ENCODE results near the gene AGAP1.

AGAP1 gene

DNA sequence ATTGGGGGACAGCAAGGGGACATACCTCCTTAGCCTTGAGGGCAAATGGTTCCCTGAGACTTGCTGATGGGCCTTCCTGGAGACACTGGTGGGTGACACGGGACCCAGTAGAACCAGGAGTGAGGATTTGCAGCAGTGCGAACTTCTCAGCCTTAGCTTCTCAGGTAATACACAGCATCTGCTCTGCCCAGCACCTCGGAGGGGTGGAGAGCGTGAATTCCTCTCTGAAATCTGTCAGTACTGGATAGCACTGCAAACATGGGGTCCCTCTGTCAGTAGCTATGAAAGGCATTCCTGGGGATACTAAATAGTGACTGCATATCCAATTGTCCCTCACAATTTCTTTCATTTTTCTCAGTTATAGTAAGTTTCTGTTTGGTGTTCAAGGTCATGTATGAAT lies 522.7 kb downstream of the AGAP1 start:
- no peak for DNase-seq (ENCODE audit: low read depth in 2 of 2, low spot score in 1 of 2)

DNA sequence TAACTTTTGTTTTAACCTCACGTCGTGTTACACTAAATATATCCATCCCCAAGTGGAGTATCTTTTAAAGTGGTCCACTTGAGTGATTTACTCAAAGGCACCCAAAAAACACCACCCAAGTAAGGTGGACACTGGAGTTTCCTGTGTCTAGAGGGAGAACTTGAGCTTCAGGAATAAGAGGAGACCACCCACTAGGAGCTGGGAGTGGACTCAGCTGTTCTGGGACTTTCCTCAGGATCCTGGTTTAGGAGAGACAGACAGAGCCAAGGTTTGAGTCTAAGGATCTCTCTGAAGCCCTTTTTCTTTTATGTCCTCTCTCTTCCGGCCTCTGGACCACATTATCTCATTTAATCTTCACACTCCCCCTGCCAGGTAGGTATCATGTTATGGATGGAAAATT lies 523.6 kb downstream of the AGAP1 start:
- no peak for DNase-seq (ENCODE audit: low read depth in 2 of 2, low spot score in 1 of 2)

DNA sequence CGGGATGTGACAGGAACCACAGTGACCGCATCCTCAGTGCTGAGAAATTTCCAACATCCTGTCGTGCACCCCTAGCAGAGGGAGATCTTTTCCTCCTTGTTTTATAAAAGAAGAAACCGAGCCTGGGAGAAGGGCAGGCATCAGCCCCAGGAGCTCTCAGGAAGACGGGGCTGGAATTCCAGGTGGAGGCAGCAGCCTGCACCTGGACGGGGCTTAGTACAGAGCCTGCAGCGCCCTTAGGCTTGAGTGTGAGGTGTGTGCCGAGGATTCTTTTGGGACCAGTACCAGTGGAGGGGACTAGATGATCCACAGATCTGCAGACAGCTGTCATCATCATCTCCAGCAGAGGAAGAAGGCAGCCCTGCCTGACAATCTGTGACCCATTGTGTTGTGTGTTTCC lies 525.6 kb downstream of the AGAP1 start:
- DNase-seq (ENCODE audit: low read depth in 2 of 2, low spot score in 1 of 2): no peak

DNA sequence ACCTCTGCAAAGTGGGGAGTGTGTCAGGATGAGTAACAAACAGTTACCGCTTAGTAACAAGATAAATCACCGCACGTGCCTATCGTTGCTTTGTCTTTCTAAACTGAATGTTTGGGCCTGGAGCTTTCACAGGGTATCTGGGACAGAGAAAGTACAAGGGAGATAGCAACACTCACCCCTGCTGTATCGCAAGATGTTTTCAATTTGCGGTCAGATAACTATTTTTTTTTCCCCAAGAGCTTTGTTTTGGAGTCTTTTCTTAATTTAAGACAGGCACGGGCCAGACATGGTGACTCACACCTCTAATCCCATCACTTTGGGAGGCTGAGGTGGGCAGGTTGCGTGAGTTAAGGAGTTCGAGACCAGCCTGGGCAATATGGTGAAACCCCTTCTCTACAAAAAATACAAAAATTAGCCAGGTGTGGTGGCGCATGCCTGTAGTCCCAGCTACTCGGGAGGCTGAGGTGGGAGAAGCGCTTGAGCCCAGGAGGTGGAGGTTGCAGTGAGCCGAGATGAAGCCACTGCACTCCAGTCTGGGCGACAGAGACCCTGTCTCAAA lies 527.7 kb downstream of the AGAP1 start:
- no peak for DNase-seq (ENCODE audit: low read depth in 2 of 2, low spot score in 1 of 2)

DNA sequence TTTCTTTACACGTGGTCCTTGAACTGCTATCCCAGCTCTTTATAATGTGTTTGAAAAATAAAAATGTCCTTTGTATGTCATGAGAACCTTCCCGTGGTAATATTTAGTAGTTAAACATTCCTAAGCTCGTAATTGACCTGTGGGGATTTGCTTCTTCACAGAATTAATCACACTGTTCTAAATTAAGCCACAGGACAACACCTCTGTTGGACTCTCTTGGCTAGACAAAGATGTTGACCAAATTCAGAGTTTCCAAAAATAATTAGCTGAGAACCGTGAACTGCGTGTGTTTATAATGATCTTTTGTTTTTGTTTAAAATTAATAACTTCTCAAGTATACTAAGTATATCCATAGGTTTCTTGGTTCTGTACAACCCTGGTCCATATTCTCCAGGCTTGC lies 528.3 kb downstream of the AGAP1 start:
- DNase-seq (ENCODE audit: low read depth in 2 of 2, low spot score in 1 of 2): no peak

DNA sequence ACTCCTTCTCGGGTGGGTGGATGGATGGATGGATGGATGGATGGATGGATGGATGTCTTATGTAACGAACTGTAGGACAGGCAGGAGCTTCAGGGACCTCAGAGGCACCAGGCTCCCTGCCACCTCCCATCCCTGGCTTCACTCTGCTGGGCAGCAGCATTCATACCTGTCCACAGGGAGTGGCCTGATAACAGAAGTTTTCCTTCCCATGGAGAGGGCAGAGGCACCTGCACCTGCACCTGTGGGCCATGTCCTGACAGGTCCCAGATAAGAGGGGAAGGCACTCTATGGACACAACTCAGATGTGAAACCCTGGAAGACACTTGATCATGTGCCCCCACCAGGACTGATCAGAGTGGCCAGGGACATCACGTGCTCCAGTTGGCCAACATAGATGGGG lies 532.0 kb downstream of the AGAP1 start:
- no peak for DNase-seq (ENCODE audit: low read depth in 2 of 2, low spot score in 1 of 2)

DNA sequence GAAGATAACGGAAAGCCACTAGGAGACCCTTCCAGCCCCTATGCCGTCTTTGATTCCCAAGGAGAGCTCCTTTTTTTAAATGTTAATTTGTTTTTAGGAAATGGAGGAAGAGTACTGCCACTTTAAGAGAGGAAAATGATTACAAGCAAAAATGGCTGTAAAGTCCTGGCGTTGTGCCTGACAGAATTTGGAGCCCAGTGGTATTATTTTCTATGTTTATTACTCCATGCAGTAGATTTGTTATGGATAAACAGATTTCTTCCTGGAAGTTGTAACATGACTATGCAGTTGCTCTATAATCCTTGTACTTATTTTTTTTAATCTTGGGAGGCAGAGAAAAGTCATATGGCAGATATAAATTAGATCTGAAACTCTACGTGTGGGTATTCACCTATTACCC lies 533.0 kb downstream of the AGAP1 start:
- no peak for DNase-seq (ENCODE audit: low read depth in 2 of 2, low spot score in 1 of 2)

DNA sequence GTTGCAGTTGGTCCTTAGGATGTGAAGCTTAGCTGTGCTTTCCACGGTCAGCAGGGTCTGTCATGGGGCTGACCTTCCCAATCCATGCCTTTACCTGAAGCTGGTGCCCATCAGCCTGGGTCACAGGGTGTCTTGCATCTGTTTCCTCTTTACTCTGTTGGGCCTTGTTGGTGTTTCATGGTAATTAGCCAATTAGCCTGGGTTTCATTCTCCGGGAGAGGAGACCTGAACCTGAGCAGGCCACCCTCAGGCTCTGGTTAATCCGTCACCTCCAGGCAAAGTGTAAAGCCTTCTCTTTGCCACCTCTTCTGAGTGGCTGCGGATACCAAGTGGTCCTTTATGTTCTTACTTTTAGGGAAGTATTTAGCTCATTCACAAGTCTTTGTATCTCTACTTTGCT lies 534.2 kb downstream of the AGAP1 start:
- DNase-seq (ENCODE audit: low read depth in 2 of 2, low spot score in 1 of 2): no peak

DNA sequence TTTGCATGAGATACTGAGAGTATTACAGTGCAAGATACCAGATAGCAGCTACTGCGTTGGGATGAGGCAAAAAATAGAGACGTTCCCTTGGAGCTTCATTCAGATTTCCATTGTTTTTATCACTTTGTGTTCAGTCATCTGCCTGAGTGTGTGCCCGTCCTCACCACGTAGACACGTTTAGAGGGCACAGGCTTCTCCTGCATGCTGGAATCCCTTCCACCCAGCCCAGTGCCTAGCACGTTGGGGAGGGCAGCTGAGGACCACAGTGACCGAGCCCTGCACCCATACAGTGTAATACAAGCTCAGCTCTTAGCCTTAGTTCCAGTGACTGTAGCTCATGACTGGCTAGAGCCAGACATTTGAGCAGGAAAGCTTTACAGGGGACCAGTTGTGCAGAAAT lies 539.6 kb downstream of the AGAP1 start:
- no peak for DNase-seq (ENCODE audit: low read depth in 2 of 2, low spot score in 1 of 2)

DNA sequence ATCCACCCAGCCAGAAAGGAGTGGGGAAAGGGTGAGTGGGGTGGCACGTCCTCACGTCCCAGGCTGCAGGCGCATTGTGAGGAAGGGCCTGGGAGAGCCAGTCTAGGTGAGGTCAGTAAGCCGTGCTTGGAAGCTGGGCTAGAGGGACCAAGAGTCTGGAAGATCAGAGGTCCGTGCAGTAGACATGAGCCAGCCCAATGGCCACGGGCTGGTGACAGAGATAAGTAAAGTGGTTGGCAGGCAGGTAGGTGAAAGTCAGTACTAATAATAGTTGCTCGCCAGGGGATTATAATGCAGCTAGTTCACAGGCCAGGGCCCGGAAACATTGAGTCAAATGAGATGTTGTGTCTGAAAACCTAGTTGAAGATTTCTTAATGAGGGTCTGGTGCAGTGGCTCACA lies 541.1 kb downstream of the AGAP1 start:
- no peak for DNase-seq (ENCODE audit: low read depth in 2 of 2, low spot score in 1 of 2)

DNA sequence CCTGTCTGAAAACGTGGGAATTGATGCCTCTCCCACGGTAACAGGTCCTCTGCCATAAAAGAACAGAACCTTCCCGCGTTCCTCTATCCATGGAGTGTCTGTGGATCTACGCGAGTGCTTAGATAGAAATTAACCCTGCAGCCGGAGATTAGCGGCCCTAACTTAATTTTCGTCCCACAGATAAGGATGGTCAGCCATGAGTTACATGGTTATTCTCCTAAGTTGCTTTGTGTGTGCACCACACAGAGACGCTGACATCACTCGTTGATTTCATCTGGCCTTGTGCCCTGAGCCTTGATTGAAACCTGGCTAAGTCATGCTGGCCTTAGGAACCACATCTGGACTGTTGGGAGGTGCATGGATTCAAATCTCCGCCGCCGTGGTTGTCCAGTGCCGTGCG lies 542.2 kb downstream of the AGAP1 start:
- no peak for DNase-seq (ENCODE audit: low read depth in 2 of 2, low spot score in 1 of 2)

DNA sequence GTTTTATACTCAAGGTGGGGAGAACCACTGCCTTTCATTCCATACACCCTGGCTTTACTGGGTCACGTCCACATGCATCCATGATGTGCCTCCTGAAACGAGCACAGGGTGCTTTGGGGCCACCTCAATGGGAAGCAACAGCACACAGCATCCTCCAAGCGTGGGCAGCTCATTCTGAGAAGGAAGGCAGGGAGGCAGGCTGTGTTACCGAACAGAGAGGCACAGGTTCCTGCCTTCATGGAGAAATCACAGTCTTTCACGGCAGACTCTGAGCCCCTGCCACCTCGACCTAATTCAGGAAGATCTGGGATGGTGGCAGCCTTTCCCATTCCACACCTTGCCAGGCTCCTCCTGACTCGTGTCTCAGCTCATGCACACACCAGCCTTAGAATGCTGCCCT lies 544.3 kb downstream of the AGAP1 start:
- no peak for DNase-seq (ENCODE audit: low read depth in 2 of 2, low spot score in 1 of 2)

DNA sequence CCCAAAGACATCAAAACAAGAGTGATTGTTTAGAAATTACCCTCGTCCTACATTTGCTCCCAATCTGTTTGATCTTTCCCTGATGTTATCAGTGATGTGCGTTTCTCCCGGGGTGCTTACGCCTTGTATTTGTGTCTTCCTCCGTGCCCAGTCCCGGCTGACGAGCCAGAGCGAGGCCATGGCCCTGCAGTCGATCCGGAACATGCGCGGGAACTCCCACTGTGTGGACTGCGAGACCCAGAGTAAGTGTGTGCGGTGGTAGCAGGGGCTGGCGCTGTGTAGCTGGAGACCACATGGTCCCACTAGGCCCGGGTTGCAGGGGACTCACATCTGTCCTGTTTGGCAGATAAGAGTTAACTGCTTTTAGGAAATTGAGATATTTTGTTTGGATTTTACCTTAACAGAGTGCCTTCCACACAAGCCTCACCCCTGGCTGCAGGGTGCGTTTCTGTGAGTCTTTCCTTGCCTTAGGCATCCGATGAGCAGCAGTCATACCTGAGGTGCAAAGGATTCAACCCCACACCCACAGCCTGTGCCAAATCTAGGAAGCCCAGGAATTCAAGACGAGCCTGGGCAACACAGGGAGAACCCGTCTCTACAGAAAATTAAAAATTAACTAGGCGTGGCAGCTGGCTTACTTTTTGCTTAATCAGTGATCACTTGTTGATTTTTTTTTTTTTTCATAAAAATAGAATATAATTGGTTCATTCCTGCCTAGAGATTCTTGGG lies 546.9 kb downstream of the AGAP1 start:
- DNase-seq (ENCODE audit: low read depth in 2 of 2, low spot score in 1 of 2): no peak

DNA sequence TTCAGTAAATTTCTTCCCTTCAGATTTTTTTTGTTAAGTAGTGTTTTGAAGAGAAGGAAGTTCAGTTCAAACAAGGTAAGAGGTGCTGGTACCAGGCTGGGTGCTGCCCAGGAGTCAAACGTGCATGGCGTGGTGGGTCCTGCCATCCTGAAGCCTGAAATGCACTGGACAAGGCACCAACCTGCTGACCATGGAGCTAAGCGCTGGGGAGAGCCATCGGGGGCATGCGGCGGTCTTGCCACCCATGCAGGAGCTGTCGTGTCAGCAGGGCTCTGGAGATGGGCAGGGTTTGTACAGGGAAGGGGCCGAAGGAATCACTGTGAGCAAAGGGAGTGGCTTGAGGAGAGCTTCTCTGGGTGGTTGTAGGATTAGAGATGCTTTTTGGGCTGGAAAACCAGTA lies 547.8 kb downstream of the AGAP1 start:
- DNase-seq (ENCODE audit: low read depth in 2 of 2, low spot score in 1 of 2): no peak

DNA sequence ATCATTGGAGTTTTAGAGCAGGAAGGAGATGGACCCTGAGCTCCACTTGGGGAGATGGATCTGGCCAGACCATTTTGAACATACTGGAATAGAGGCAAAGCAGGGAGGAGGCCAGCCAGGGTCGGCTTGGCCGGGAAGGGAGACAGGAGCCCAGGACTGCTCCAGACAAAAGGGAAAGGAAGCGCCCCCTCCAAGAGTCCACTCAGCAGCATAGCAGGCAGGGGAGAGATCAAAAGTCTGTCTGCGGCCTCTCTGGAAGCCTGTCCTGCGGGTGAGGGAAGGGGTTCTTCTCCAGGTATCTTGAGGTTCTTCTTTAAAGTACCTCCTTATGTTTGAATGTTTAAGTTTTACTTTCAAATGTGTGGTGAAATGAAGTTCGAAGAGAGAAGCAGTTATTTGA lies 548.2 kb downstream of the AGAP1 start:
- DNase-seq (ENCODE audit: low read depth in 2 of 2, low spot score in 1 of 2): no peak

DNA sequence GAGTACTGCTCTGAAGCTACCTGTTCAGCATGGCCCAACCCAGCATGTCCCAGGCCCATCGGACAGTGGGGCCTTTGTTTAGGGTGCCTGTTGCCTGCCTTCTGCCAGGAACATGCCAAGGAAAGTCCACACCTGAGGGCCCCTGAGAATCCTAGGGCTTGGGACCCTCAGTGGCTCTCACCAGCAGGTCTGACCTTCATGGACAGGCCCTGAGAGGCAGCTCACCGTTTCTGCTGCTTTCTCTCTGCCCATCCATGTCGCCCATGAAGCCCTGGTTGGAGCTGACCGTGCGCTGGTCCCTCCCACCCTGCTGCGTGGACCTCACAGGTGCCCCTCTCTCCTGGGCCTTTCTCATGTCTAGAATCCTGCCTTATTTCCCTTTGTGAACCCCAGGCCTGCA lies 550.3 kb downstream of the AGAP1 start:
- DNase-seq (ENCODE audit: low read depth in 2 of 2, low spot score in 1 of 2): no peak

DNA sequence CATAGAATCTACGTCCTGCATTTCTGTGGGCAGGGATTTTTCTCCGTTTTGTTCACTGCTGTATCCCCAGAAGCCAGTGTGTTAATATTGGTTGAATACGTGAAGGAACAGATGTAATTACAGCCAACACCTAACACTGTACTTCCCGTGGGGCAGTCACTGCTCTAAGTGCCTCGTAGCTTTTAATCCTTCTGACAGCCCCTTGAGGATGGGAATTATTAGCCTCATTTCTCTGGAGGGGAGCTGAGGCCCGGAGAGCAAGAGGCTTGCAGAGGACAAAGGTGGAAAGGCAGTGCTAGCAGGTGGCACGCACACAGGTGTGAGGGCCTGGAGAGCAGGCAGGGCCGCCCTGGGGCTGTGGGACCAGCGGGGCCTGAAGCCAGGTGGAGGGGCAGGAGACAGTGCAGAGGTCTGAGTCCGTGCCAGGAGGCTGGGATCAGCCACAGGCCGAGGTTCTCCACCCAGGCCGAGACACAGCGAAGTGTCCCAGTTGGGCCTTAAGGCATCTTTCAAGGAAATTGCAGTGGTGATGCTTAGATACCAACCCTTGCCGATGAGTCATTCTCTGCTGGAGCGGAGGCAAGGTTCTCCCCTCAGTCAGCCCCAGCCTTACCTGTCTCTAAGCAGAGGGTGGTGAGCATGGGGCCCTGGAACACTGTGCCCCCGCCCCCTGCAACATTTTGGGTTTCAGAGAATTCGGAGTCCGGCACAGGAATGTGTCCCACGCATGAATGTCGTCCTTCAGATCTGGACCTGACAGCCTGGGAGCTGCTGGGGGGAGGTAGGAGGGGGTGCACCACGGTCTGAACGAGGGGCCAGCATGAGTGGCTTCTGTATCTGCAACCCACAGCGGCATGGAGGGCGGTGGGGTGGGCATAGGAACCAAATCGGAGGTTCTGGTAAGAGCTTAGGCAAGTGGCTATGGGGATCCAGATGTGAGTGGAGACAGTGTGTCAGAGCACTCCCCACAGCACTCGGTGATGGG lies 551.7 kb downstream of the AGAP1 start:
- DNase-seq (ENCODE audit: low read depth in 2 of 2, low spot score in 1 of 2): no peak

DNA sequence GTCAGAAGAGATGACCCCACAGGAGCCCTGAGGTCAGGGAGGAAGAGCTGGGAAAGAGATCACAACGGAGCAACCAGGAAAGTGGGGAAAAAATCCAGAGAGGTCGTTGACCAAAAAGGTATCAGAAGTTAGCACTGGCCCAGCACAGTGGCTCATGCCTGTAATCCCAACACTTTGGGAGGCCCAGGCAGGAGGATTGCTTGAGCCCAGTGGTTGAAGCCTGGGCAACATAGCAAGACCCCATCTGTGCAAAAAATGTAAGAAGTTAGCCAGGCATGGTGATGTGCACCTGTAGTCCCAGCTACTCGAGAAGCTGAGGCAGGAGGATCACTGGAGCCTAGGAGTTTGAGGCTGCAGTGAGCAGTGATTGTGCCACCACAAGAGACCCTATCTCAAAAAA lies 552.9 kb downstream of the AGAP1 start:
- DNase-seq (ENCODE audit: low read depth in 2 of 2, low spot score in 1 of 2): no peak

DNA sequence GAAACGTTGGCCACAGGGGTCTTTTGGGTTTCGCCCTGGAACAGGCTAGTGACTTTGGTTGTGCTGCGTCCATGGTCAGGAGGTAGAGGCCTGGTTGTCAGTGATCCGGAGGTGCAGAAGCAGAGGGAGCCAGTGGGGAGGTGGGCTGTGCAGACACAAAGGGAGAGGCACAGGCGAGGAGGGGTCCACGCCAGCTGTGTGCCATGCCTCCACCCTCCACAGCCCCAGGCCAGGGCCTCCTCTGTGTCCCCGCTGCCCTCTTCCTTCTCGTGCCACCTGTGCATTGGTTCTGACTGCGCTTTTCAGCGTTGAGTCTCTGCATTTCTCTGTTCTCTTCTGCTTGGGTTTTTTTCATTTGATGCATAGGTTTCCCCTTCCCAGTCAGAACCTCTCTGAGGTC lies 553.3 kb downstream of the AGAP1 start:
- DNase-seq (ENCODE audit: low read depth in 2 of 2, low spot score in 1 of 2): no peak

DNA sequence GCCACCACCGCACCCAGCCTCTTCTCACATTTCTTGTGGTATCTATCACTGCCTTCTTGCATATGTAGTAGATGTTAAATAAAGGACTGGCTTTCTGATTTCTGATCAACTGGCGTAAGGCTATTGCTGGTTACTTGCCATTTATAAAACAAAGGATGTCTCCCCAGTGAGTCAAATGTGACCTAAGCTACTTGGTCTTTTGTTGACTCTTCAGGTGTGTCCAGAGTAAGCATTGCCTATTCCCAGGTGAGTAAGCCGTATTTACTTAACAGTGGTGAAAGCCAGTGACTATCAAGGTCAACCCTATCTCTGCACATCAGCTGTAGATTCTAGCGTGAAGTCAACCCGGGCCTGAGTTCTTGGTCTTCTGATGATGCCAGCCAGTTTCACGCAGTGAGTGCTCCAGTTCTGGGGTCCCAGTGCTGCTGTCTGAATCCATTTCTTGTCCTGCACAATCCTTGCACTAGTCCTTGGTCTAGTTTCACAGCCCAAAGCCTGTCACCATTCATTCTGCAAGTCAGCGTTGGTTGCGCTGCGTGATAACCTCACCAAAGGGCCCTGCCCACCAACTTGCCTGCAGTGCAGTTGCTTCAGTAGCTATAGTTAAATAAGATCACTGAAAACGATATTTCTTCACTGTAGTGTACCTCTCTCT lies 554.2 kb downstream of the AGAP1 start:
- no peak for DNase-seq (ENCODE audit: low read depth in 2 of 2, low spot score in 1 of 2)

DNA sequence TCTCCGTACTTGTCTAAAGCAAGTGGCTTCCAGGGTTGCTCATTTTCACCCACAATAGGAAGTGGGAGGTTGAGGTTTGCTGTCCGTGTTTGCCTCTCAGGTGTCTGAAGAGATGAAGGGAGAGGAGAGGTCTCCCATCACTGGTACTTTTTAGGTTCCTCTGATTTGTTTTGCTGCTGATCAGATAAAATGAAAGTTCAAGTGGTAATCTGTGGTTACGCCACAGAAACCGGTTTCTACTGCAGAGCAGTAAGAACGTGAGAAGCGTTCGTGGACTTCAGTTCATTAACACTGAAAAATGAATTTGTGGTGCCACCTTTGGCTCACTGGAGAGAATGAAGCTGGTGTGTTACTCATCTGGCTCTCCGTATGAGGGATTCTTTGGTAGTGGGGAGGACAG lies 556.1 kb downstream of the AGAP1 start:
- no peak for DNase-seq (ENCODE audit: low read depth in 2 of 2, low spot score in 1 of 2)

DNA sequence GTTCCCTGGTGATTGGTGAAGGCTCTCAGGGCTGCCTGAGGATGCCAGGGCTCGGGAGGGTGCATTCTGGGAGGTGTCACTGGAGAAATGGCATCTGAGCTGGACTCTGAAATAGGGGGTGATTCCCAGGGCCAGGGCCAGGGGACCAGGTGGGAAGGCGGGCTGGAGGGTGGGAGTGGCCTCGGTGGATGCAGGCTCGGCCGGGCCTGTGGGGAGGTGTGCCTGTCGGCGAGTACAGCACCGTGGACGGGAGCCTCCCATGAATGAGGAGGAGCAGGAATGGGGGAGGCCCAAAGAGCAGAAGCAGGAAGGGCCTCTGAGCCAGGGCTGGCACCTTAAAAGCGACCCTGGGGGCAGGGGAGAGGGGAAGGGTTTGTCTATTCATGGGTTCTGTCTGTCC lies 557.5 kb downstream of the AGAP1 start:
- DNase-seq (ENCODE audit: low read depth in 2 of 2, low spot score in 1 of 2): no peak
